Measurements from ENCODE around the gene PHAF1.

DNA sequence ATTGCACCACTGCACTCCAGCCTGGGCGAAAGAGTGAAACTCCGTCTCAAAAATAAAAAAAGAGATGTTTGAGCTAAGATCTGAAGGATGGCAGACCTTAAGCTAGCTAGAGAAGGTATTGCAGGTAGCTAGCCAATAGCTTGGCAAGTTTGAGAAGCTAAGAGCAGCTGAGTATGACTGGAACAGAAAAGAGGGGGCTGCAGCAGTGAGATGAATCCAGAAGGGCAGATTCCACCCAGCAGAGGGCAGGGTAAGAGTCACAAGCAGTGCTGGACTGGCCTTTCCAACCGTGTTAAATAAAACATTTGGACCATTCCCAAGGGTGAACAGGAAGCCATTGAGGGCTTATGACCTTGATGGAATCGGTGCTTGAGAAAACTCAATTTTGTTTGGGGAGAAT, 5.7 kb upstream of the PHAF1 start:
- TF ChIP-seq, protein P1, sequence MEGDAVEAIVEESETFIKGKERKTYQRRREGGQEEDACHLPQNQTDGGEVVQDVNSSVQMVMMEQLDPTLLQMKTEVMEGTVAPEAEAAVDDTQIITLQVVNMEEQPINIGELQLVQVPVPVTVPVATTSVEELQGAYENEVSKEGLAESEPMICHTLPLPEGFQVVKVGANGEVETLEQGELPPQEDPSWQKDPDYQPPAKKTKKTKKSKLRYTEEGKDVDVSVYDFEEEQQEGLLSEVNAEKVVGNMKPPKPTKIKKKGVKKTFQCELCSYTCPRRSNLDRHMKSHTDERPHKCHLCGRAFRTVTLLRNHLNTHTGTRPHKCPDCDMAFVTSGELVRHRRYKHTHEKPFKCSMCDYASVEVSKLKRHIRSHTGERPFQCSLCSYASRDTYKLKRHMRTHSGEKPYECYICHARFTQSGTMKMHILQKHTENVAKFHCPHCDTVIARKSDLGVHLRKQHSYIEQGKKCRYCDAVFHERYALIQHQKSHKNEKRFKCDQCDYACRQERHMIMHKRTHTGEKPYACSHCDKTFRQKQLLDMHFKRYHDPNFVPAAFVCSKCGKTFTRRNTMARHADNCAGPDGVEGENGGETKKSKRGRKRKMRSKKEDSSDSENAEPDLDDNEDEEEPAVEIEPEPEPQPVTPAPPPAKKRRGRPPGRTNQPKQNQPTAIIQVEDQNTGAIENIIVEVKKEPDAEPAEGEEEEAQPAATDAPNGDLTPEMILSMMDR (IDR thresholded peaks at IDR 0.05): no peak
- TF ChIP-seq POLR2A (IDR thresholded peaks at IDR 0.05): no peak
- TF ChIP-seq POLR2AphosphoS5 (IDR thresholded peaks at IDR 0.05): no peak
- TF ChIP-seq EP300 (IDR thresholded peaks at IDR 0.05): no peak
